Activated CD8-positive, alpha-beta T cell treated with anti-CD3 and anti-CD28 coated beads, Interleukin-2, amount 10 ng/mL, durations not matched to agents 7 days and 5 days (primary cell): ENCODE measurements around the gene NSMCE4A. TPM values are rescaled to one million over a fixed set of nuclear protein-coding genes. Genes with fewer than 3 reads are reported as not detected.
"Not testable (repeated sequence)": the region's sequence is repeated elsewhere in the genome, so short reads cannot be mapped to it uniquely, and the experiment has no call there.

ENCODE experiments used
- ATAC-seq: fragments of 150-1000 bp; cut with Tn5 transposase; one replicate; pipeline ENCODE4 v1.10.0; 2021; ENCODE audit warnings: moderate library complexity
- CTCF ChIA-PET: fragments of 350-600 bp; sonication (Branson Sonifier 250); formaldehyde crosslinking; loops from one replicate; lab custom pipeline; 2021; ENCODE audit warnings: antibody characterized with exemption; lab: Charles Lee
- POLR2A ChIA-PET: fragments of 350-600 bp; sonication (Branson Sonifier 250); formaldehyde crosslinking; loops from one replicate; lab custom pipeline; 2021; ENCODE audit warnings: antibody characterized with exemption; lab: Charles Lee
- DNase-seq: peaks from one replicate; pipeline ENCODE4 v3.0.0-alpha.2; 2020
- H3K27ac Mint-ChIP-seq: one replicate; pipeline ENCODE4 v1.8.0; 2021; ENCODE audit warnings: mild to moderate bottlenecking, mixed read lengths
- H3K27me3 Mint-ChIP-seq: one replicate; pipeline ENCODE4 v1.8.0; 2021; ENCODE audit warnings: low read depth, mixed read lengths
- H3K36me3 Mint-ChIP-seq: one replicate; pipeline ENCODE4 v1.8.0; 2021; ENCODE audit warnings: low read depth, mixed read lengths
- H3K4me1 Mint-ChIP-seq: one replicate; pipeline ENCODE4 v1.8.0; 2021; ENCODE audit warnings: low read depth, mixed read lengths
- H3K4me3 Mint-ChIP-seq: one replicate; pipeline ENCODE4 v1.8.0; 2021; ENCODE audit warnings: mild to moderate bottlenecking, mixed read lengths
- H3K9me3 Mint-ChIP-seq: one replicate; pipeline ENCODE4 v1.8.0; 2022; ENCODE audit warnings: mixed read lengths; ENCODE audit not compliant: insufficient read depth
- total RNA-seq, 2 experiments: library from RNA; stranded (reverse); gene quantifications; one replicate each; pipeline ENCODE4 v1.2.3, GENCODE V29; 2021

The NSMCE4A gene
- total RNA-seq, 2 experiments from 2014 or later = 57.5 to 60.5 TPM

- Mint-ChIP-seq H3K4me1 (no peaks in the 10 kb centered on the region), H3K27ac (no peak overlapping the region), H3K4me3 (no peak overlapping the region), H3K9me3 (no peaks in the 10 kb centered on the region), H3K36me3 (peaks cover 19% of the 10 kb centered on the region), H3K27me3 (no peaks in the 10 kb centered on the region)
- ATAC-seq (no peak), DNase-seq (no peak)
- CTCF ChIA-PET = no interaction called here
- POLR2A ChIA-PET = interaction anchor here (0.9 kb wide), 1 partner anchor 14 kb away, joined by 3 read pairs; no protein-coding TSS in a partner anchor
Measured at GRCh38 chr10:121952226-121952625, 22.8 kb downstream of the NSMCE4A start.

GRCh38 chr10:121949451-121949850, 25.6 kb downstream of the NSMCE4A start:
- no peak overlapping the region for H3K27ac Mint-ChIP-seq
- H3K9me3 Mint-ChIP-seq = no peaks in the 10 kb centered on the region
- H3K4me3 Mint-ChIP-seq = no peak overlapping the region
- peaks cover 6% of the 10 kb centered on the region for H3K36me3 Mint-ChIP-seq
- no peak for ATAC-seq
- ChIA-PET POLR2A (no interaction called here), CTCF (interaction anchor here (1.5 kb wide), 1 partner anchor 49 kb away, joined by 4 read pairs; no protein-coding TSS in a partner anchor)
- no peaks in the 10 kb centered on the region for H3K27me3 Mint-ChIP-seq
- no peak for DNase-seq
- H3K4me1 Mint-ChIP-seq = no peaks in the 10 kb centered on the region

GRCh38 chr10:121949049-121949448, 26.0 kb downstream of the NSMCE4A start:
- Mint-ChIP-seq H3K4me3 (no peak overlapping the region), H3K27me3 (no peaks in the 10 kb centered on the region), H3K9me3 (no peaks in the 10 kb centered on the region), H3K36me3 (peaks cover 6% of the 10 kb centered on the region), H3K4me1 (no peaks in the 10 kb centered on the region), H3K27ac (no peak overlapping the region)
- ATAC-seq (no peak), DNase-seq (no peak)
- ChIA-PET POLR2A (no interaction called here), CTCF (interaction anchor here (1.5 kb wide), 1 partner anchor 48 kb away, joined by 4 read pairs; no protein-coding TSS in a partner anchor)

GRCh38 chr10:121947343-121948330, 27.4 kb downstream of the NSMCE4A start:
- no peak overlapping the region for H3K4me3 Mint-ChIP-seq
- H3K9me3 Mint-ChIP-seq = no peaks in the 10 kb centered on the region
- no peak overlapping the region for H3K27ac Mint-ChIP-seq
- DNase-seq = no peak
- no peaks in the 10 kb centered on the region for H3K36me3 Mint-ChIP-seq
- H3K4me1 Mint-ChIP-seq = no peaks in the 10 kb centered on the region
- ATAC-seq = no peak
- ChIA-PET CTCF (interaction anchor here (0.7 kb wide), 1 partner anchor 47 kb away, joined by 3 read pairs; no protein-coding TSS in a partner anchor), POLR2A (no interaction called here)
- H3K27me3 Mint-ChIP-seq = no peaks in the 10 kb centered on the region

GRCh38 chr10:121942749-121943416, 32.1 kb downstream of the NSMCE4A start:
- H3K4me3 Mint-ChIP-seq = no peak overlapping the region
- no peaks in the 10 kb centered on the region for H3K4me1 Mint-ChIP-seq
- H3K27me3 Mint-ChIP-seq = peaks cover 13% of the 10 kb centered on the region
- CTCF ChIA-PET = no interaction called here
- H3K36me3 Mint-ChIP-seq = no peaks in the 10 kb centered on the region
- POLR2A ChIA-PET = no interaction called here
- H3K9me3 Mint-ChIP-seq = no peaks in the 10 kb centered on the region
- H3K27ac Mint-ChIP-seq = no peak overlapping the region
- DNase-seq (no peak), ATAC-seq (no peak)

GRCh38 chr10:121941532-121941931, 33.5 kb downstream of the NSMCE4A start:
- Mint-ChIP-seq H3K27me3 (peaks cover 19% of the 10 kb centered on the region), H3K27ac (no peak overlapping the region), H3K4me1 (no peaks in the 10 kb centered on the region), H3K9me3 (no peaks in the 10 kb centered on the region), H3K36me3 (no peaks in the 10 kb centered on the region), H3K4me3 (no peak overlapping the region)
- ATAC-seq (no peak), DNase-seq (no peak)
- CTCF ChIA-PET = no interaction called here
- POLR2A ChIA-PET = no interaction called here

- POLR2A ChIA-PET = interaction anchor here (0.6 kb wide), 1 partner anchor 175 kb away, joined by 3 read pairs; no protein-coding TSS in a partner anchor
- CTCF ChIA-PET = no interaction called here
Measured at GRCh38 chr10:121936295-121936694, 38.7 kb downstream of the NSMCE4A start.

GRCh38 chr10:121935702-121936101, 39.3 kb downstream of the NSMCE4A start:
- ChIA-PET CTCF (no interaction called here), POLR2A (no interaction called here)
- no peak overlapping the region for H3K27ac Mint-ChIP-seq
- no peaks in the 10 kb centered on the region for H3K4me1 Mint-ChIP-seq
- no peak overlapping the region for H3K4me3 Mint-ChIP-seq
- no peak for ATAC-seq
- H3K36me3 Mint-ChIP-seq = no peaks in the 10 kb centered on the region
- H3K27me3 Mint-ChIP-seq = peaks cover 19% of the 10 kb centered on the region
- no peak for DNase-seq
- no peaks in the 10 kb centered on the region for H3K9me3 Mint-ChIP-seq

More at GRCh38 chr10:121936295-121936694, 38.7 kb downstream of the NSMCE4A start:
- no peak overlapping the region for H3K27ac Mint-ChIP-seq
- no peak overlapping the region for H3K4me3 Mint-ChIP-seq
- H3K4me1 Mint-ChIP-seq = no peaks in the 10 kb centered on the region
- H3K9me3 Mint-ChIP-seq = no peaks in the 10 kb centered on the region
- no peaks in the 10 kb centered on the region for H3K36me3 Mint-ChIP-seq
- ATAC-seq (no peak), DNase-seq (no peak)
- H3K27me3 Mint-ChIP-seq = peaks cover 19% of the 10 kb centered on the region

GRCh38 chr10:121930268-121931085, 44.5 kb downstream of the NSMCE4A start:
- CTCF ChIA-PET, DNase-seq, POLR2A ChIA-PET, H3K4me3 Mint-ChIP-seq, H3K36me3 Mint-ChIP-seq, H3K27ac Mint-ChIP-seq, H3K27me3 Mint-ChIP-seq, ATAC-seq, H3K9me3 Mint-ChIP-seq: not testable (repeated sequence)
- peaks cover 16% of the 10 kb centered on the region for H3K4me1 Mint-ChIP-seq

- CTCF ChIA-PET = not testable (repeated sequence)
Measured at GRCh38 chr10:121929585-121930267, 45.3 kb downstream of the NSMCE4A start.

GRCh38 chr10:121928528-121928884, 46.5 kb downstream of the NSMCE4A start:
- DNase-seq = peak; percentile 22
- H3K36me3 Mint-ChIP-seq = peaks cover 1% of the 10 kb centered on the region
- peak; percentile 4 for ATAC-seq
- peaks cover 16% of the 10 kb centered on the region for H3K4me1 Mint-ChIP-seq
- ChIA-PET CTCF (no interaction called here), POLR2A (interaction anchor here (0.6 to 1.5 kb wide), 2 partner anchors 40 to 46 kb away, joined by 3 to 6 read pairs; partner anchors contain the start of gene NSMCE4A)
- H3K9me3 Mint-ChIP-seq = no peaks in the 10 kb centered on the region
- no peaks in the 10 kb centered on the region for H3K27me3 Mint-ChIP-seq
- H3K4me3 Mint-ChIP-seq = peak overlapping the region; percentile 88
- peak overlapping the region; percentile 96 for H3K27ac Mint-ChIP-seq

More at GRCh38 chr10:121929585-121930267, 45.3 kb downstream of the NSMCE4A start:
- H3K36me3 Mint-ChIP-seq, POLR2A ChIA-PET, DNase-seq, ATAC-seq, H3K27me3 Mint-ChIP-seq, H3K9me3 Mint-ChIP-seq: not testable (repeated sequence)
- Mint-ChIP-seq H3K4me3 (peak overlapping the region; percentile 54), H3K4me1 (peaks cover 16% of the 10 kb centered on the region), H3K27ac (peak overlapping the region; percentile 64)
